ENCODE data around the gene ADGB.
"Not testable (repeated sequence)": the region's sequence is repeated elsewhere in the genome, so short reads cannot be mapped to it uniquely, and the experiment has no call there.

ADGB gene

DNA sequence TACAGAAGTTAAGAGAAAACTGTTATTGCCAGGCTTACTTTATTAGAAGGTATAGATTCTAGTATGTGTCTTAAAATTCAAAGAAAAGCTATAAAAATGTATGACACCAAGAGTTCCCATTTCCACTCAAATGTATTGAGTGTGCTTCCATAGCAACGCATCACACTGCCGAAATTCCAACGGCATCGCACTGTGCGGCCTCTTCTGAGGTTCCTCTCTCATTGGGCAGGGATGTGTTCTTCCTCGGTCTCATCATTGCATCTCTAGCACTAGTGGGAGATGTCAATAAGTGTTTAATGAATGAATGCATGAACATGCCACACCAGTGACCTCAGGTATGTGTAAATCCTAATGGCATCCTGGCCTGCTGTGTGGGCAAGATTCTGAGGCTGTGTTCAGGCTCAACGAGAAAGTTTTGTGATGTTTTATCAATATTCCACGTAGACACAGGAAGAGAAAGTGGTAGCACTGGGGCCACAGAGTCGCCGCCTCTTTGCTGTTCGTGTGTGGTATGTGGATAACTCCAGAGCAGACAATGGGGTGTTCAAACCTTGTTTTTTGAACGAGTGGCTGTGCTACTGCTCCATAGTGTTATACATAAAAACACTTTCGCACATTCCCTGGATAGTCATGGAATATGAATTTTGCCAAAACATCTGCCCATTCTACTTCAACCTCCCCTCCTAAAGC lies 171.6 kb downstream of the ADGB start:
- no peak for DNase-seq

DNA sequence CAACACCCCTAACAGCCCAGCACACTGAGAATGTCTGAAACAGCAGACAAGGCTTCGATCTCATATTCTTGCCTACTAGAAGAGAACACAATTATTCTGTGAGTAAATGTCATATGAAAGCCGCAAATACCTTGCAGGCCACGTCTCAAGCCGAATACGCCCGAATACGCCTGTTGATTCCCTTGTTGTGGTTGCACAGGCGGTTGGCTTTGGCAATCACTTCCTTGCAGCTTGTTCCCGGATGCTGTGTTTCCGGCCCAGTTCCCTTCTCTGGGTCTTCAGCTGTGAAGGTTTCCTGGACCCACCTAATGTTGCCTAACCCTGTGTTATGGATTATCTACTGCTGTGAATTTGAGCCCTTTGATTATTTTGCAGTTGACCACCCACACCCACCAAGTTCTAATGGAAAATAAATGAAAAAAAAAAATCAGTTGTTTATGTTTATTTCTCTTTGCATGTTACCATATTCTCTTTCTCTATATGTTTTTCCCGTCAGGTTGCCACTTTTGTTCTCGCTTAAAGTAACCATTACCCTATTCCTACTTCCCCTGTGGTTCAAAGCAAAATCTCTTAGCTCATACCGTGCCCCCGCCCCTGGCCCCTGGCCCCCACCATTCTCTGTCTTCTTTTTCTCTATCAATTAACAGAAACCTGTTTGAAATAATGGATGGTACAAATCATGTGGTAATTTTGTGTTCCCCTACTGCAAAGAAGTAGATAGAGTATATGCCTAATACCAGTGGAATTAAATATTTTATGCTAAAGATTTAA lies 172.4 kb downstream of the ADGB start:
- DNase-seq: no peak

- no peak for DNase-seq
Observed at GRCh38 chr6:146775220-146775619, 176.4 kb downstream of the ADGB start.

DNA sequence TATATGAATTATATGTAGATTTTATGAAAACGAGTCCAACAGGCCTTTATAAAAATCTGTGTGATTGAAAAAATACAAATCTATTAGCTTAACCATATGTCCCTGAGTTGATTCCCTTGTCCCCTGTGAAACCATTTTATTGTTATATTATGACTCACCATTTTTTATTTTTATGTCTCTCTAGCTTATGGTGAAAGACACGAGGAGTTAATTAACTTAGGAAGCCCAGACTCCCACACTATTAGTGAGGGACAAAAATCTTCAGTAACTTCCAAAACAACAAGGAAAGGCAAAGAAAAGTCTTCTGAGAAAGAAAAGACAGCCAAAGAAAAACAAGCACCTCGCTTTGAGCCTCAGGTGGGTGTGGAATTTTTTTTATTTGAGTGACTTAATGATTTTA lies 183.1 kb downstream of the ADGB start:
- no peak for DNase-seq

DNA sequence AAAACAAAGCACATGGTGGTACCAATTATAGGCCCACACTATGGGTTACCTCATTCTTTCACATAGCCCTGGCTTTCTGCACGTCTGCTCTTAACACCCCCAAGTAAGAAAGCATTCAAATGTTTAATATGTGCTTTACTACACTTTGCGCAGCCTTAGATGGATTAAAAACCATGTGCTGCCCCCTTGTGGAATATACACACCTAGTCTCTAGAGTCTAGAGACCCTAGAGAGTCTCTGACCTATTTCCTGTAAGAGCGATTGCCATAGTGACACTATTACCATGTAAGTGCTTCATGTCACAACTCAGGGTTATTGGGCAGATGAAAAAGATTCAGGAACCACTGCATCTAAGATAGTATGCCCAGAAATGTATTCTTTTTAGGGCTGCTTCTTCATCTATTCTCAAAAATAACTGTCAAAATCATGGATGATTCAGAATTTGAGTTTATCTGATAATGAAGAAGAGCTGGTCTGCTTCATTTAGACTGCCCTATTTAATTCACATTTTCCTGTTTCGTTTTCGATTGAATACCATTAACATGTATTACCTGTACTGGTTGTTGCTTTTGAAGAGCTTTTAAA lies 186.3 kb downstream of the ADGB start:
- DNase-seq: peak; percentile 0

DNA sequence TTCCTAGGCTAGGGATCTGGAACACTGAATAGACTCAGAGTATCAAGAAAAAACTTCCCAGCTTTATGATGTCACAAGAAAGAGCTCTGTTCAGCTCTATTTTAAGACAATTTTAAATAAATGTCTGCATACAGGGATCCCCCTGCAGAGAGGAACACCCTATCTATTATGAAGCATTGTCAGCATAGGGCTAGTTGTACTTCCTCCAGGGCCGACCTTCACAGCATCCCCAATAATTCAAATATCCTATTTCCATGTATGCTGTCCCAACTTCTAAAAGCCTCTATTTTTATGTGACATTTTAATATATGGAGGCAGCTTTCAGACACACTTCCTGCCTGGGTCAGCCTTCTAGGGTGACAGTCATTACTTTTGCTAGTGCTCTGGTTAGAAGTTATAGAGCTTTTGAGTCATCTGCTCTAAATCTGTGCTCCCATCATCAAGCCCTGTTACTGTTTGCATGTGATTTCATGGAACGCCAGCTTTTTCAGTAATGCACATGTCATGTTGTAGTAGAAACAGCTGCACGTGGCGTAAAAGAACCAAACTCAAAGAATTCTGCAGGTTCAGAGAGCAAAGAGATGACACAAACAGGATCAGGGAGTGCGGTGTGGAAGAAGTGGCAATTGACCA lies 189.2 kb downstream of the ADGB start:
- DNase-seq: no peak

DNA sequence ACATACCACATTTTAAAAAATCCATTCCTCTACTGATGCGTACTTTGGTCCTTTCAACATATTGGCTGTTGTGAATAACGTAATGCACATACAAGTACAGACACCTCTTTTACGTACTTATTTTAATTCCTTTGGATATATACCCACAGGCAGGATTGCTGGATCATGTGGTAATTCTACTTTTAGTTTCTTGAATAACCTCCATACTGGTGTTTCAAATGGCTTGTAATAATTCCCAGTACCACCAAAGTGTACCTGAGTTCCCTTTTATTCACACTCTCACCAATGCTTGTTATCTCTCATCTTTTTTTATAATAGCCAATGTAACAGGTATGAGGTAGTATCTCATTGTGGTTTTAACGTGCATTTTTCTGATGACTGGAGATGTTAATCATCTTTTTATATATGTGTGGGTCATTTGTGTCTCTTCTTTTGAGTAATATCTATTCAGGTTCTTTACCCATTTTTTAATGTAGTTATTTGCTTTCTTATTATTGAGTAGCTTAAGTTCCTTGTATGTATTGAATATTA lies 191.9 kb downstream of the ADGB start:
- DNase-seq: no peak

DNA sequence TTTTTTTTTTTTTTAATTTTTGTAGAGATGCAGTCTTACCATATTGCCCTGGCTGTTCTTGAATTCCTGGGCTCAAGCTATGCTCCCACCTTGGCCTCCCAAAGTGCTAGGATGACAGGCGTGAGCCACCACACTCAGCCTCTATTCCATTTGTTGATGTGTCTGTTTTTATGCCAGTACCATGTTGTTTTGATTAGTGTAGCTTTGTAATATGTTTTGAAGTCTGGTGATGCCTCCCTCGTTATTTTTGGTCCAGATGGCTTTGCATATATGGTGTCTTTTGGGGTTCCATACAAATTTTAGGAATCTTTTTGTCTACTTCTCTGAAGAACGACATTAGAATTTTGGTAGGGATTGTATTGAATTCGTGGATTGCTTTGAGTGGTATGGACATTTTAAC lies 193.2 kb downstream of the ADGB start:
- no peak for DNase-seq

GRCh38 chr6:146793218-146793617 lies 194.4 kb downstream of the ADGB start:
- DNase-seq: not testable (repeated sequence)

DNA sequence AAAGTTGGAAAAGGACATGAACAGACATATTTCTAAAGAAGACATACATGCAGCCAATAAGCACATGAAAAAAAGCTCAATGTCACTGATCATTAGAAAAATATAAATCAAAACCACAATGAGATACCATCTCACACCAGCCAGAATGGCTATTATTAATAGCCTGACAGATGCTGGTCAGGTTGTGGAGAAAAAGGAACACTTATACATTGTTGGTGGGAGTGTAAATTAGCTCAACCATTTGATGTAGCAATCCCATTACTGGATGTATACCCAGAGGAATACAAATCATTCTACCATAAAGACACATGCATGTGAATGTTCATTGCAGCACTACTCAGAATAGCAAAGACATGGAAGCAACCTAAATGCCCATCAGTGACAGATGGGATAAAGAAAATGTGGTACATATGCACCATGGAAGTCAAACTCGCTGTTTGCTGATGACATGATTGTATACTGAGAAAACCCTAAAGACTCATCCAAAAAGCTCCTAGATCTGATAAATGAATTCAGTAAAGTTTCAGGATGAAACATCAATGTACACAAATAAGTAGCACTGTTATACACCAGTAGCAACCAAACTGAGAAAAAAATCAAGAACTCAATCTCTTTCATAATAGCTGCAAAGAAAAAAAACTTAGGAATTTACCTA lies 196.8 kb downstream of the ADGB start:
- DNase-seq: no peak

DNA sequence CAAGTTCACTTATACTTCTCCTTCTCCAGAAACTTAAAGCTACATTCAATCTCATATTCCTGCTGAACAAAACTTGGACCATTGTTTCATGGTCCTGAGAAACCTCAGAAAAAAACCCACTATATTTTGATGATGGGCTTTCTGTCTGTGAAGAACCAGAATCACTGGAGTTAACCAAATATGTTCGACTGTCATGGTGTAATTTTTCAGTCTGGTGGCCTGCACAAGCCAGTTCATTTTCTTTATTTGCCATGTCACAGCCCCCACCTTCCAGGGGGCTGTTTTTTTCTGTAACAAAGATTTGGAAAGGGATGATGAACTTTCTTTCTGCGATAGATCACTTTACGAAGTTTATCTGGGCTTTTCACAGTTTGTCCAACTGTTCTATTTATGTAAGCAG lies 204.4 kb downstream of the ADGB start:
- DNase-seq: not testable (repeated sequence)

DNA sequence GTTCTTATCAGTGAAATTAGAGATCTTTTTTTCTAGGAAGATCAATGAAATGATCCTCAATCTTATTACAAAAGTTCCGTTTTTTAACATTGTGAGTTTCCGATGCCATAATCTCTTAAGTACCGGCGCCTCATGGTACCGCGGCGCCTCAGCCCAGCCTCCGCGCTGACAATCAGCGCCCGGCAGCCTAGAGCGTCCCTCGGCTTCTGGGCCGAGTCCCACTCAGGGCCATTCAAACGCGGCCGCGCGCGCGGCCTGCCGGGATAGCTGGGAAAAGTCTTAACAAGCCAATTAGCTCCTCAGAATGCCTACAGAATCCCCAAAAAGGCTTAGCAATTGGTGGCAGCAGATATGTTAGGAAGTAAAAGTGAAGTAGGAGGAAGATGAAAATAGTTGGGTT lies 204.8 kb downstream of the ADGB start:
- no peak for DNase-seq

GRCh38 chr6:146805546-146806325 lies 207.0 kb downstream of the ADGB start:
- no peak for DNase-seq

- not testable (repeated sequence) for DNase-seq
Observed at GRCh38 chr6:146809014-146809413, 210.2 kb downstream of the ADGB start.

GRCh38 chr6:146812811-146813321 lies 214.1 kb downstream of the ADGB start:
- DNase-seq: not testable (repeated sequence)

DNA sequence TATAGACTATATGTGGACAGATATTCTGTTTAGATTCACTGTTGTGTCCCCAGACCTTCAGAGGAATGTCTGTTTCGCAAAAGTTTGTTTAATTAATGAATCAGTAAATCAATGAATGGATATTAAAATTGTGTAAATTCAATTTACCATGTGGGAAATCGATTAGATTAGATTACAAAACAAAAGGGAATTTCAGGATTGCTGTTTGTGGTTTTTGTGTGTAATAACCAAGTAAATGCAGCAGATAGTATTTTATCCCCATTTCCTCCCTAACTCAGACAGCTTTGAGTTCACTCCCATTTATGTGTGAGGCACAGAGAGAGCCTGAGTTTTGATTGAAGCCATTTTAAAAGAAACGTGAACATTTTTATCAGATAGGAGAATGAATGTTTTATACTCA lies 214.8 kb downstream of the ADGB start:
- DNase-seq: no peak

DNA sequence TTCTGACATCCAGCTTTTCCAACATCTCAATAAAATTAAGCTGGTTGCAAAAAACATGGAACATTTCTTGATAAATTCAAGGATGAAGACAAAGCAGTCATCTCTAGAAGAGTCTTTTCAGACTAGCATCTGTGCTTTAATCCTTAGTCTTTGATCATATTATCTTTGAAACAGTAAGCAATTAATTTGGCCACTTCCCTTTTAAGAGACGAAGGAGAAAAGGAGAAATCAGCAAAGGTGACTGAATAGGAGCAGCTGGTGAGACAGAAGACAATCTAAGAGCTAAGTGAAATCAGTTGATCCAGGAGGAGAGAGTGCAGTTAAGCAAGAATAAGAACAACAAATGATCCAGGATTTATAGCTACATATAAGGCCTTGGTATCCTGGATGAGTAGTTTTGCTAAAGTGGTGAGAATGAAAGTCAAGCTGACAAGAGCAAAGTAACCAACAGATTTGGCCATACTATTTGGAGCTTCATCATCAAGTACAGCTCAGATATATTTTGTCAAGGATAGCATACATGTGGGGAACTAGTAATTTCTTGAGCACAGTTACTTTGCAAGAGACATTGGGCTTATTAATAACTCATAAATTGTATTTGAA lies 215.5 kb downstream of the ADGB start:
- DNase-seq: no peak

DNA sequence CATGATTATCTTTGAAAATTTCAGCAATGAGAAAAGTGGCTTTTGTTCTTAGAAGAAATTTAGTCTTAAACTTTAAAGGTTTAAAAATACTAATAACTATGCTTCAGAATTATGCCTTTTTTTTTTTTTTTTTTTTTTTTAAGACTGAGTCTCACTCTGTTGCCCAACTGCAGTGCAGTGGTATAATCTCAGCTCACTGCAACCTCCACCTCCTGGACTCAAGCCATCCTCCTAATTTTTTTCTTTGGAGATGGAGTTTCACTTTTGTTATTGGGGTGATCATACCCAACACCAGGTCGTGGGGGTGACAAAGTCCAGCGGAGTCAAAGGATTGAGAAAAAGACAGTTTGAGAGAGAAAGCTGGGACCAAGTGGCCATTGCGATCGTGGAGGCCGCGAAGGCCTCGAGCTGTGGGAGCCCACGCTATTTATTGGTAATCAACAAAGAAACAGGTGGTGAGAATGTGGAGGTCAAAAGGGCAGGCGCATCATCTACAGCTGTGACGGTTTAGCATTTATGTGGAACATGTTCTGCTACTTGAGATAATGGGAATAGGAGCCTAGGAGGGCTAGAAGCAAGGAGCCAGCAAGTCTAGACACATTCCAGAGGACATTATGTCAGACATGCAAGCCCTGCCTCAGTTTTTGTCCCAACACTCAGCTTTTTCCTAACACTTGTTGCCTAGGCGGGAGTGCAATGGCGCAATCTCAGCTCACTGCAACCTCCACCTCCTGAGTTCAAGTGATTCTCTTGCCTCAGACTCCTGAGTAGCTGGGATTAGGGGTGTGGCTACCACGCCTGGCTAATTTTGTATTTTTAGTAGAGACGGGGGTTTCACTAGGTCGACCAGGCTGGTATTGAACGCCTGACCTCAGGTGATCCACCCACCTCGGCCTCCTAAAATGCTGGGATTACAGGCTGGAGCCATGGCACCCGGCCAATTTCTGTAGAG lies 217.0 kb downstream of the ADGB start:
- DNase-seq: not testable (repeated sequence)

- DNase-seq: no peak
Observed at GRCh38 chr6:146819596-146820320, 221.0 kb downstream of the ADGB start.

Measured in NCI-H2081 treated with DMSO at 0.1 percent for 48 hours (cell line).